Activated T-cell treated with anti-CD3 and anti-CD28 coated beads, Interleukin-2, amount 50 U/mL, for 4 hours (primary cell): ENCODE measurements around the gene DHRS9. TPM values are rescaled to one million over a fixed set of nuclear protein-coding genes. Genes with fewer than 3 reads are reported as not detected.

Experiments
- ATAC-seq, 2 donors: fragments of 200-7000 bp; cut with Tn5 transposase; one replicate each; pipeline ENCODE4 v1.10.0; 2021
- DNase-seq: peaks from one replicate; pipeline ENCODE4 v3.0.0-alpha.2; 2020
- H3K27me3 Mint-ChIP-seq: one replicate; pipeline ENCODE4 v1.8.0; 2021; ENCODE audit warnings: low read depth, mixed read lengths
- H3K36me3 Mint-ChIP-seq: one replicate; pipeline ENCODE4 v1.8.0; 2022; ENCODE audit warnings: mixed read lengths; ENCODE audit not compliant: insufficient read depth
- H3K4me1 Mint-ChIP-seq: one replicate; pipeline ENCODE4 v1.8.0; 2021; ENCODE audit warnings: low read depth, mixed read lengths
- H3K4me3 Mint-ChIP-seq: one replicate; pipeline ENCODE4 v1.8.0; 2021; ENCODE audit warnings: mild to moderate bottlenecking, moderate library complexity, mixed read lengths
- H3K9me3 Mint-ChIP-seq: one replicate; pipeline ENCODE4 v1.8.0; 2021; ENCODE audit warnings: mixed read lengths
- total RNA-seq, 3 donors: library from RNA; stranded (reverse); gene quantifications; one replicate each; pipeline ENCODE4 v1.2.1, GENCODE V29; 2021

The DHRS9 gene
- 1 to 10 TPM; 3.6 to 4.6 (median 3.9) TPM for total RNA-seq

- Mint-ChIP-seq H3K36me3 (no peaks in the 10 kb centered on the region), H3K4me3 (peak within 1 kb of the TSS; percentile 5), H3K27me3 (no peaks in the 10 kb centered on the region), H3K9me3 (no peaks in the 10 kb centered on the region), H3K4me1 (peaks cover 19% of the 10 kb centered on the region)
- ATAC-seq (peak; percentile 73 to 79), DNase-seq (no peak)
These were observed at the start of gene DHRS9 for GRCh38 chr2:169069341-169069740. Gene DHRS9 (plus strand): TSS chr2:169069563. CDS start chr2:169081582, 12,019 bp downstream.

DNA sequence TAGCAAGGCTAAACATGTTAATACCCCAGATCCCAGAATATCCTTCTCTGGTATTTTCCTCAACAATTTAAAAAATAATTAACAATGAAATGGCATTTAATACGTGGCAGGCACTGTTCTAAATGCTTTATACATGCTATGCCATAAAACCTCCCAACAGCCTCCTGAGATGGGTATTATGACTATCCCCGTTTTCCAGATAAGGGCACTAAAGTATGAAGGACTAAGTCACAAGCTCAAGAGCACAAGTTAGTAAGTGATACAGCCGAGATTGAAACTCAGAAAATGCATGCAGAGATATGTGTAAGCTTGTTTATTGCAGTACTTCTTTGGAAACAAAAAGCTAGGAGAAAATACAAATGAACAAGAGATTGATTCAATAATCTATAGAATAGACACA lies 46.2 kb upstream of the DHRS9 start:
- no peak for ATAC-seq
- Mint-ChIP-seq H3K36me3 (no peaks in the 10 kb centered on the region), H3K4me1 (peaks cover 9% of the 10 kb centered on the region)

DNA sequence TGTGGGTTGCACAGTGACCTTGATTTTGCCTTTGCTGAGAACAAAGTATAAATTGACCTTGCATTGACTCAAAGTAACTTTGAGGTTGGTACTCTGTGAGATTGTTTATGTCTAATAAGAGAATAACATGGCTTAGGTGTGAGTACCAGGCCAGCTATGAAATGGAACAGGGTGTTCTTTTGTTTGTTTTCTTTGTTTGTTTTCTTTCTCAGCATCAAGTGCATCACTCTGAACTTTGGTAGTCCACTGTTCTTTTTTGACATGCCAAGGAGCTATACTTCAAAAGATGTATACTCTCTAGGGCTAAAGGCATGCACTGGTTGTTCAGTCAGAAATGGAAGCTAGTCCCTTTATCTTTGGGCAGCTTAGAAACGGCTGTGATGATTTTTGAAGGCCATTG lies 43.3 kb upstream of the DHRS9 start:
- ATAC-seq = no peak
- H3K9me3 Mint-ChIP-seq = no peaks in the 10 kb centered on the region
- H3K27me3 Mint-ChIP-seq = no peaks in the 10 kb centered on the region
- no peak for DNase-seq
- H3K4me1 Mint-ChIP-seq = peaks cover 9% of the 10 kb centered on the region
- H3K4me3 Mint-ChIP-seq = no peak overlapping the region
- no peaks in the 10 kb centered on the region for H3K36me3 Mint-ChIP-seq

More for the DNA sequence above, 46.2 kb upstream of the DHRS9 start:
- DNase-seq = no peak
- Mint-ChIP-seq H3K9me3 (no peaks in the 10 kb centered on the region), H3K4me3 (no peak overlapping the region), H3K27me3 (no peaks in the 10 kb centered on the region)

DNA sequence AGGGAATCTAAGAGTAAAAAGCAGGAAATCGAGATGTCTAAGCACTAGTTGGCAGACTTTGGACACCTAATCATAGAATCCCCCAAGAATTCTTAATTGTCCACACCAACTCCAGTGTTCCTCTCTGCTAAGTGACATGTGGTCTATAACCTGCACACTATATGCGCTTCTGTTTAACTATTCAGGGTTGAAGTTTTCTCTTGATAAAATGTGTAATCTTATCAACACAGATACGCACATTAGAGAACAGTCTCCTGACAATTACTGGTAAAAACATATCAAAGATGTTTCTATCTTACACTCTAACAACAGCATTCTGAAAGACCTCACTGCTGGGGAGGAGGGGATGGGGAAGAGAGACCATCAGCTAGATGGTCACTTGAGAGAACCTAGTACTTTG lies 42.1 kb upstream of the DHRS9 start:
- Mint-ChIP-seq H3K9me3 (no peaks in the 10 kb centered on the region), H3K27me3 (no peaks in the 10 kb centered on the region), H3K4me1 (peaks cover 9% of the 10 kb centered on the region), H3K36me3 (no peaks in the 10 kb centered on the region), H3K4me3 (no peak overlapping the region)
- DNase-seq (no peak), ATAC-seq (no peak)

- H3K36me3 Mint-ChIP-seq = no peaks in the 10 kb centered on the region
These were observed 40.0 kb upstream of the DHRS9 start for GRCh38 chr2:169029341-169029740.

DNA sequence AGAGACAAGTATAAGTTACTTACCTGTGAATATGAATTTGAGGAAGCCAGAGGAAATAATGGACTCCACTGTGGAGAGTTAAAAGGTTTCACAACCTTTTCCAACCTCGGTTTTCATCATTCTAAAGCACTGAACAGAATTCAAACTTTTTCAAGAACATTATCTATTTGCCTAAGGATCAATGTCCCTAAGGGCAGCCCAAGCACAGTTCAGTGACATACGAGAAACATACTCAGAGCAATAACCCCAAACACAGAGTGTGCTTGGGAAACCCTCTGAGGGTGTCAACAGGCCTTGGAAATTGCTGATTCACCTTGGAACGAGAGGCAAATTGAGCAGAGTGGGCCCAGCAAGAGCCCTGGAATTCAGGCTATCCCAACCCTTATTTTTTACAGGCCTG lies 38.2 kb upstream of the DHRS9 start, which contains the start of gene ABCB11:
TSS of gene ABCB11 (minus strand) at position 123 of the 400 bp plus-strand sequence. CDS start 13,199 bp downstream, outside the sequence.
- no peak for DNase-seq
- H3K4me3 Mint-ChIP-seq = no peak within 1 kb of the TSS
- H3K36me3 Mint-ChIP-seq = no peaks in the 10 kb centered on the region
- peaks cover 6% of the 10 kb centered on the region for H3K4me1 Mint-ChIP-seq
- peaks cover 6% of the 10 kb centered on the region for H3K9me3 Mint-ChIP-seq
- H3K27me3 Mint-ChIP-seq = no peaks in the 10 kb centered on the region
- no peak for ATAC-seq

More at GRCh38 chr2:169029341-169029740, 40.0 kb upstream of the DHRS9 start:
- H3K4me3 Mint-ChIP-seq = no peak overlapping the region
- H3K9me3 Mint-ChIP-seq = peaks cover 6% of the 10 kb centered on the region
- DNase-seq (no peak), ATAC-seq (no peak)
- H3K27me3 Mint-ChIP-seq = no peaks in the 10 kb centered on the region
- H3K4me1 Mint-ChIP-seq = peaks cover 13% of the 10 kb centered on the region

GRCh38 chr2:169034256-169034655 lies 35.1 kb upstream of the DHRS9 start:
- Mint-ChIP-seq H3K9me3 (peaks cover 6% of the 10 kb centered on the region), H3K36me3 (no peaks in the 10 kb centered on the region), H3K4me3 (no peak overlapping the region), H3K27me3 (no peaks in the 10 kb centered on the region), H3K4me1 (peaks cover 11% of the 10 kb centered on the region)
- ATAC-seq = no peak
- no peak for DNase-seq

GRCh38 chr2:169034984-169035544 lies 34.3 kb upstream of the DHRS9 start:
- no peak for ATAC-seq
- H3K9me3 Mint-ChIP-seq = peaks cover 6% of the 10 kb centered on the region
- H3K36me3 Mint-ChIP-seq = no peaks in the 10 kb centered on the region
- H3K27me3 Mint-ChIP-seq = no peaks in the 10 kb centered on the region
- no peak for DNase-seq
- H3K4me1 Mint-ChIP-seq = peaks cover 13% of the 10 kb centered on the region
- no peak overlapping the region for H3K4me3 Mint-ChIP-seq

- H3K36me3 Mint-ChIP-seq = no peaks in the 10 kb centered on the region
- H3K4me1 Mint-ChIP-seq = peaks cover 13% of the 10 kb centered on the region
- H3K4me3 Mint-ChIP-seq = no peak overlapping the region
- H3K9me3 Mint-ChIP-seq = peaks cover 6% of the 10 kb centered on the region
- DNase-seq = no peak
- no peak for ATAC-seq
- H3K27me3 Mint-ChIP-seq = no peaks in the 10 kb centered on the region
These were observed 33.5 kb upstream of the DHRS9 start for GRCh38 chr2:169035887-169036286.

DNA sequence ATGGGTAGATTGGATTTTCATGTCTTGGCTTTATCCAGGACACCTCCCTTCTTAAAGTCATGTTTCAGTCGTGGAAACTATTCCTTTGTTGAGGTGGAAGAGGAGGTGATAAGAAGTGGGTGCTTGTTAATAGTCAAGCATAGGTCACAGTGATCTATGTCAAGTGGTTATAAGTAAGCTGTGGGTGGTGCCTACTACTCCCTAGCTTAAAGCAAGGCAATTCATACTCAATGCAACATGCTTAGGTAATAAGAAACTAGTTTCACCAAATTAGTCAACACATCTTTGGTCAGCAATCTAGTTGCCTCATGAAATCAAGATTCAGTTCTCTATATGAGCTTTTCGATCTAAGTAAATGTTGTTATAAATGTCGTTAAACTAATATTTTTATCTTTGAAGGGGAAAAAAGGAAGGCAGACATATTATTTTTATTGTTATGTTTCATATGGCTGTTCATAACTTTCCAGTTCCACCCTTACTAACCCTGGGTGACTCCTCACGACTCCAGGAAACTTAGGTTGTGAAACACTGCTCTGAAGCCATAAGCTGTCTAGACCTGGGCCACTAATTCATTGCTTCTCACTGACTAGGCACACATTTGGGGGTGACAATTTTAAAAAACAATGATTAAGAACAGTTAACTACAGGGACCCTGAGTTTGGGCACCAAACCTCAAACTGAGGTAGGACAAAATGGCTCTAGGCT lies 32.5 kb upstream of the DHRS9 start:
- Mint-ChIP-seq H3K36me3 (no peaks in the 10 kb centered on the region), H3K4me3 (no peak overlapping the region), H3K27me3 (no peaks in the 10 kb centered on the region), H3K9me3 (peaks cover 11% of the 10 kb centered on the region), H3K4me1 (peaks cover 13% of the 10 kb centered on the region)
- DNase-seq = no peak
- no peak for ATAC-seq

- Mint-ChIP-seq H3K36me3 (no peaks in the 10 kb centered on the region), H3K9me3 (peaks cover 21% of the 10 kb centered on the region), H3K4me1 (peaks cover 13% of the 10 kb centered on the region), H3K4me3 (no peak overlapping the region), H3K27me3 (no peaks in the 10 kb centered on the region)
- ATAC-seq (peak in 1 of 2 donors; percentile 54), DNase-seq (no peak)
These were observed 31.0 kb upstream of the DHRS9 start for GRCh38 chr2:169038338-169038757.

DNA sequence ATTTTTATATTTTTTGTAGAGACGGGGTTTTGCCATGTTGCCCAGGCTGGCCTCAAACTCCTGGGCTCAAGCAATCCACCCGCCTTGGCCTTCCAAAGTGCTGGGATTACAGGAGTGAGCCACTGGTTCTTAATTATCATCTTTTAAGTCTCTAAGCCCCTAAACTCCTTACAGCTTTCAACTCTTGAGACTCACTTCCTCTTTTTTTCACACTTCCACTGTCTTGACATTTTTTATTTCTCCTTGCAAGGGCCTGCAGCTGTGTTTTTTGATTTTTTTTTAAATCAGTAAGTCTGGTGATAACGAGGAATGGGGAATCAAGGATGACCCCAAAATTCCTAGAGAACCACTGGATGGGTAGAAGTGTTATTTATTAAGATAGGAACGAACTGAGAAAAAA lies 29.7 kb upstream of the DHRS9 start:
- DNase-seq (no peak), ATAC-seq (no peak)
- Mint-ChIP-seq H3K36me3 (no peaks in the 10 kb centered on the region), H3K4me3 (no peak overlapping the region), H3K27me3 (peaks cover 1% of the 10 kb centered on the region), H3K4me1 (peaks cover 6% of the 10 kb centered on the region), H3K9me3 (peaks cover 23% of the 10 kb centered on the region)

DNA sequence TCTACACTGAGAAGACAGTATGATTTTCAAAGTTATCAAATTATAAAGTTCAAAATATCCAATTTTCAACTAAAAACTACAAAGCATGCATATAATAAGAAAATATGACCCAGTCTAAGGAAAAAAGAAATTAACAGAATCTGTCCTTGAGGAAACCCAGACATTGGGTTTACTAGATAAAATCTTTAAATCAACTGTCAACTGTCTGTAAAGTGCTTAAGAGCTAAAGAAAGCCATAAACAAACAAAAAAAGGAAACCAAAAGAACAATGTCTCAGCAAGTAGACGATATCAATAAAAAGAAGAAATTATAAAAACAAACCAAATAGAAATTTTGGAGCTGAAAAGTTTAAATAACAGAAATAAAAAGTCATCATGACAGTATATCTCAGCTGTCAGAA lies 27.8 kb upstream of the DHRS9 start:
- no peak overlapping the region for H3K4me3 Mint-ChIP-seq

DNA sequence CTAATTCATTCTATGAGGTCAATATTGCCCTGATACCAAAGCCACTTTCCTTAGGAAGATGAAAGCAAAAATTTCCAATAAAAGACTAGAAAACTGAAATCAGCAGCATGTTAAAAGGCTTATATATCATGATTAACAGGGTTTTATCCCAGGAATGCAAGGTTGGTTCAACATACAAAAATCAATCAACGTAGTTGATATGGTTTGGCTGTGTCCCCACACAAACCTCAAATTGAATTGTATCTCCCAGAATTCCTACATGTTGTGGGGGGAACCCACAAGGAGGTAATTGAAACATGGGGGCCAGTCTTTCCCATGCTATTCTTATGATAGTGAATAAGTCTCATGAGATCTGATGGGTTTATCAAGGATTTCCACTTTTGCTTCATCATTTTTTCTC lies 26.5 kb upstream of the DHRS9 start:
- Mint-ChIP-seq H3K27me3 (peaks cover 2% of the 10 kb centered on the region), H3K4me3 (no peak overlapping the region), H3K9me3 (peaks cover 23% of the 10 kb centered on the region), H3K4me1 (peaks cover 4% of the 10 kb centered on the region), H3K36me3 (no peaks in the 10 kb centered on the region)
- no peak for DNase-seq
- ATAC-seq = no peak

More for the DNA sequence above, 27.8 kb upstream of the DHRS9 start:
- ATAC-seq (no peak), DNase-seq (no peak)
- peaks cover 23% of the 10 kb centered on the region for H3K9me3 Mint-ChIP-seq
- peaks cover 6% of the 10 kb centered on the region for H3K4me1 Mint-ChIP-seq
- no peaks in the 10 kb centered on the region for H3K36me3 Mint-ChIP-seq
- H3K27me3 Mint-ChIP-seq = peaks cover 2% of the 10 kb centered on the region
